CD4-positive, alpha-beta T cell treated with Interleukin-4 for 1 hour (primary cell): Measurements from ENCODE around the gene APOL5.

Experiments
- DNase-seq, 2 donors: peaks; one replicate each; pipeline ENCODE4 v3.0.0-alpha.2; 2020 to 2022

Gene APOL5

DNA sequence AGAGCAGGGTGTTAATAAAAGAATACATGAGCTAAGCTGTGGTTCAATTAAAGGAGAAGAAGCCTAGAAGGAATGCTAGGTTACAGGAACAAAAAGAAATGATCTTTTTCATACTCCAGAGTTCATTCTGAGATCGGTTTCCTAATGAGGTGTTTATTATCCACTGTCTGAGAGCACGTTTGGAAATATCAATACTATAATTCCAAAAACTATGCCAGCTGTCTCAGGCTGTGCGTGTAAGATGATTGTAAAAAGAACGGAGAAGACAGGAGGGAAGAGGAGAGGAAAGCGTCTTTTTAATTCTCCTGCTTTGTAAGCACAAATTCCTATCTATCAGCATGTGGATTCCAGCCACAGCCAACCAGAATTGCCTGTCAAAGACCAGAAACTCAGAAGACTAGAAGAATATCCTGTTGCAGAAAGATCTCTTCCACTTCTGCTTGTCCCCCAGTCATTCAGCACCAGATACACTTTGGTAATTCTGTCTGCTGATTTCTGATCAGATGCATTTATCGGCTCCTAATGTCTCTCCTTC lies 25.7 kb downstream of the APOL5 start:
- DNase-seq = no peak

DNA sequence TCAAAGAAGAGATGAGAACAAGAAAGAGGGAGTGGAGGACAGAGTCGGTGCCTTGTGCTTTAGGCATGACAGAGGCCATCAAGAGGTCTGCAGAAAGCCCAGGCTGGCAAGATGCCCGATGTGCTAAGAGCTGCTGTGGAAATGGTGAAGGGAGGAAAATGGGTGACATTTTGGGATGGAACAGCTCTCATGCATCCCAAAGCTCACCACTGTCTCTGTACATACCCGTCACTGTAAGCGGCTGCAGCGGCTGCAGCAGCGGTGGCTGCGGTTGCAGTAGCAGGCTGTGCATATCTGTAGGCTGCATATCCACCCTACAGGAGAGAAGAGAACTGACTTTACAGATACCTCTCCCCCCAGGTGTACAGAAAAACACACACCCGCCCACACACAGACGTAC lies 28.6 kb downstream of the APOL5 start:
- no peak for DNase-seq

DNA sequence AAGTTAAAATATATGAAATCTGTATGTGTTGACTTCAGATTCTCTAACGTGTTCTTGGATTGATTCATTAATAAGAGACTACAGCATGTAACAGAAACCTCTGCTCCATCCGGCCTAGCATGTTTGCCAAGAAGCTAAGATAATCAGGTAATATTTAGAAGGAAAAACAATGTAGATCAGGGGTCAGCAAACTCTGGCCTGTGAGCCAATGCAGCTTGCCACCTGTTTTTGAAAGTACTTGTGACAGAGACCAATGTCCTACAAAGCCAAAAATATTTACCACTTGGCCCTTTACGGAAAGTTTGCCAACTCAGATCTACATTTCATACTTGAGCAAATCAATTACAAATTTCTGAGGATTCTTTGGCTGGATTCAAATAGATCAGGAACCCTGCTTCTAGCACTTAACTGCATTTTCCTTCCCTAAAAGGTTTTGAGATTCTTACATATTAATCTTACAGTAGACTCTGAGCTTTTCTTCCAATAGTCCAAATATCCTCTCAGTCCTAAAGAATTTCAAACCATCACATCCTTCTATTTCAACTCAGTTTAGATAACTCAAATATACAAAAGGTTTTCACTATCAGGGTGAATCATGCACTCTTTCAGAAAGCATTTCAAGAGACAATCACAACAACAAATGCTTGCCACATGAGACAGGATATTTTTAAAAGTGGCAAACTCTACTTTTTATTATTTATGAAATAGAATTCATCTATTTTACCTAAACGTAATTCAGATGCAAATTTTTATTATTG lies 29.5 kb downstream of the APOL5 start:
- no peak for DNase-seq

DNA sequence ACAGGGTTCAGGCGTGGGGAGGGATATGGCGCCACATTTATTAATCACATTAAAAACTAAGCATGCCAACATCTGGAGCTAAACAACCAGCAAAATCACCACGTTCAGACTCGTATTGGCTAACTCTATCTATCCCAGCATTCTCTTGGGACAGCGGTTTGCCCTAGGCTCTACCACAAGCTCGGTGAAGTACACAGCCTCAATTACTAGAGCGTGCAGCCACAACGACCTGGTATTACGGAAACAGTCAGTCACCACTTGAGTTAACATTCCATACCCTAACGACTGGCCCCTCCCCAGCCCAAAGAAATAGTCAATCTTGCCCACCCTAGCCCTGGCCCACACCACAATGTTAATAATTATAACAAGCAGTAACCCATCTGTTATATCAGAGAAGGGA lies 32.1 kb downstream of the APOL5 start:
- DNase-seq = peak in 1 of 2 donors; percentile 21

DNA sequence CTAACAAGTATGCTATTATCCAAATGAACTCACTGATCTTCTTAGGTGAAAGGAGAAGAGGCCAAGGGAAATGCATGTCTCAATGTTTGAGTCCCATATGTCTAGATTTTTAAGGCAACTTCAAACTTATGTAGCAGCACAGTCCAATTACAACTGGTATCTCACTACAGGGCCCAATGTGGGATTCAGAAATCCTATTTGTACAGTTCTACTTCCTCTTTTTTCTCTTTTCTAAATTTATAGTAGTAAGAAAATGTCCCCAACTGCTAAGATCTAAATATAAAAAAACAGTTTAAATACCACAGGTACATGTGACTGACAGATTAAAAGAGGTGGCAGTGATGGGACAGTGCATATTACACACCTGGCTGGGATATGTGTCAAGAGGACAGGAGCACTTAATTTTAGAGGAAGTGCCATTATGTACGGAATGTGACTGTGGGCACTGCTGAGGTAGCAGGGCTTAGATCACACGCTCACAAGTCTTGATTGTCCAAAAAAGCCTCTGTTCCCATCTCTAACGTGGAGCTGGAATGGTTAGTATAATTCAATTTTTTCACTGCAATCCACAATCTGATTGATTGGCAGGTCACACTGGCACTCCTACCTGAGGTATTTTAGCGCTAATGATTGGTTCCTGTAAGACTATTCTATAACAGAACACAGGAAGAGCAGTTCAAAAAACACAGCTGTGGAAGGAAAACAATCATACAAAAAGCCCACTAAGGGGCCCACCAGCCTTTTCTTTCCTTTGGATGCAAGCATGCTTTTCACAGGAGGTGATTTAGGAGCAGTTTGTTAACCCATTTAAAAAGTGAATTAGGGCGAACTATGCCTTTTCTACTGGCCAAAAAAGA lies 34.6 kb downstream of the APOL5 start:
- no peak for DNase-seq

DNA sequence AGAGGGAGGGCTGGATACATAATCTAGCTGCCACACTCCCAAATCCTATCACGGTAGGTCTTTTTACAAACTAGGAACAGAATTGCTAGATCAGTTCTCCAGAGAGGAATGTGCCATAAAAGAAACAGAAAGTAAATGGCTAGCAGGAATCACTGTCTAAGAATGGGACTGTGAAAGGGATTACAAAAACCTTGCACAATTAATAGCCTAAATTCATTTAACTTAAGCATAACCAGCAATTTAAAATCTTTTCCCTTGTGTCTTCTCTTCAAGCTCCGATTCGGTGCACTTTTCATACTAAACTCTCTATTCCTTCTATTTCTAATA lies 35.2 kb downstream of the APOL5 start:
- DNase-seq = no peak

DNA sequence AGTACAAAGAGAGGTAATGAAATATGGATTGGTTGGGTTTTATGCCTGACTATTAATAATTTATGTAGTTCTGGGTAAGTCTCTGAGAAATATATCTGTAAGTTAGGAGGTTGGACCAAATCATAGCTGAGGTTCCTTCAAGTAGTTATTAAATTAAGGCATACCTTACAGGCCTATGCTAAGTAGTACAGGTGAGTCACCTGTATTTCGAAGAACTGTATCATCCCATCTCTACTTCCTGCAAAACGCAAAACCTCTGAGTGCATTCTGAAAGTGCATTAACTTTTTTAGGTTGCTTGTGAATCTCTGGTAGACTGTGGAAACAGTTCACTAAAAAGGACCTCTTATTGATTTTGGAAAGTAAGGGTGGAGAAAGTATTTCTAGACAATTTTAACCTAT lies 37.1 kb downstream of the APOL5 start:
- no peak for DNase-seq

DNA sequence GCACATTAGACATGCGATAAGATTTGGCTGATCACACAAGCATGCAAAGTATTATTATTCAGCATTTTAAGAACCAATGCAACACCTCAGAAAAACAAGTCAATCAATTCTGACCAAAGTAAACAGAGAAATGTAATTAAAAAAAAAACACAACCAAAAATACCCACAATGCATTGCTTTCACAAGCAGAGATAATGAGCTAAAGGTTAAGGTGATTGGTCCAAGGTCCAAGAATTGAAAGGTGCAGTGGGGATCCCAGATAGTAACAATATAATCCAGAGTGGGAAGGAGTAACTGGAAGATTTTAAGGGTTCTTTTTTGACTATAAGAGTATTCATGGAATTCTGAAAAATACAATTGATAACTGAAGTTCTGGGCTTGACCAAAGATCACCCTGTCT lies 39.0 kb downstream of the APOL5 start:
- DNase-seq = no peak

DNA sequence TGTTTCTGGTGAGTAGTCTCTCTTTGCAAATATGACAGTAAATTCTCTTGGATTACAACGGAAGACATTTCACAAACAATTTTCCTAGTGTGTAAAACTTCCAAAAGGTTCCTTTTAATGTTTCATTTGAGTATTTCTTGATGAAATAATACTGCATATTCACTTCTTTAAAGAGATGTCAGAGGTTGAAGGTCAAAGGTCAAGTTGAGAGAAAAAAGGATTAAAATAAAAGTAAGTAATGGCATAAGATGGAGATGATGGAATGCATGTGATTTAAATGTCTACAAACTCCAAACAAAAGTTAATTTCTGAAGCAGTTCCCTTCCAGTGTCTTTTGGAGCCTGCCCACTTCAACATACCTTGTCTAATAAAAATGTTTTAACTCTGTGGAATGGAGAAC lies 40.7 kb downstream of the APOL5 start:
- DNase-seq = no peak

DNA sequence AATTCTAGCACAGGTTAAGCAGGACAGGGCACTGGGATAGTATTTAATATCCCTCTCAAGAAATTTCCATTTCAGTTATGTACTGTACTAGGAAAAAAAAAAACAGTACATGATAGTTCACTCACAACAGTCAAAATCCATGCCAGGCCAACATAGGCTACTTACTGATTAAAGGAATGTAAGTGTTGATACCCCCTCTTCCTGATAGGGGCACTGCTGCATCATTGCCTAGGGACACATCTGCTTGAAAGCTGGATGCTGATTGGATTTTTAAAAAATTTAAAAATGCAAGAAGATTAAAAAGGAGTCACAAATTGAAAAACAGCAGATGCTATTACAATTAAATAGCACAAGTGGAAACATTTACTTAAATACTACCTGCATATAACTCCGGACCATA lies 43.4 kb downstream of the APOL5 start:
- DNase-seq = no peak

DNA sequence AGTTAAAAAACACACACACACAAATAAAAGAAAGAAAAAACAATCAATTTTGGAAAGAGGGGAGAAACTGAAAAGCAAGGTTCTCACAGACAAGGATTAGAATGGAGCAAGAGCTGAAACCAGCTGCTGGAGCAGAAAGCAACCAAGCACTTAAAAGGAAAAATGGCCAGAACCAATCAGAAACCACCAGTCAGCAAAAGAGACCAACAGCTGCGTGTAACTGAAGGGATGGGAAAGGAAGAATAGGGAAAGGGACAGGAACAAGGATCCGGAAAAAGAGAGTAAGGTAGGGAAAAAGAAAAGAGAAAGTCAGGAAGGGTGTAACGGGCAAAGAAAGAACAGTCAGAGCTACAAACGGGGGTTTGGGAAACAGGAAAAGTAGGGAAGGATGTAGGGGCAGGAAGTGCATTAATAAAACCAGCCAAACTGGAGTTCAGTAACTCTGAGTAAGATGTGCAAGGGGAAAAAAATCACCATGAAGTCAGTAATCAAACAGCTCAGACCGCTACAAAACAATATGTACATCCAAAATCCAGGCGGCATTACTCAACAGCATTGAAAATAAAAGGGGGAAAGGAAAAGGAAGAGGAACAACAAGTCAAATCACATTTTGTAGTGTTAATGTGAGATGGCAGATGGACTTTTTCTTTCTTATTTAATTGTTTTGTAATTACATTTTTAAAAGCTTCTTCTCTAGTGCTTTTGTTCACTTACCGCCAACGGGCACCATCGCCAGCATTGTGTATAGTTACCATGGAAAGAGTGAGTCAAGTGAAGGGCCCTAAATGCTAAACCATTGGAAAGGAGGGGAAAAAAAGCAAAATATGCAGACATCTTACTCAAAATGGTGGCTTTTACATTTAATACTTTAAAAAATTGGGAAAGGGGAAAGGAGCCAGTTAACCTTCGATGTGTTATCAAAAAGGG lies 49.2 kb downstream of the APOL5 start:
- no peak for DNase-seq

DNA sequence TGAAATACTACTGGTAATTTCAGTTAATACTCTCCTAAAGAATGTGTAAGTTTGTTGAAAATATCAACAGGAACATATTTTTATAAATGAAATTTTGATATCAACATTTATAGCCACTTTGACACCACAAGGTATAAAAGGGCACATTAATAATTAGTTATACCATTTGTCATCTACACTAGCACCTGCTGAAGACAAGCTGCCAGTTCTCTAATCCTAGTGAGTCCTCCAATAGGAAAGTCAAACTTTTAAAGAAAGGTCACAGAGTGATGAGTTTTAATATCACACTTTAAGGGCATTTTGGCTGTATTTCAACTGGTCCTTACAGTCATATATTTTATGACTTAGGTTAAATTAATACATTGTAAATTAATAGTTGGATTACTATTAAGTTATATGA lies 52.3 kb downstream of the APOL5 start:
- DNase-seq = no peak

DNA sequence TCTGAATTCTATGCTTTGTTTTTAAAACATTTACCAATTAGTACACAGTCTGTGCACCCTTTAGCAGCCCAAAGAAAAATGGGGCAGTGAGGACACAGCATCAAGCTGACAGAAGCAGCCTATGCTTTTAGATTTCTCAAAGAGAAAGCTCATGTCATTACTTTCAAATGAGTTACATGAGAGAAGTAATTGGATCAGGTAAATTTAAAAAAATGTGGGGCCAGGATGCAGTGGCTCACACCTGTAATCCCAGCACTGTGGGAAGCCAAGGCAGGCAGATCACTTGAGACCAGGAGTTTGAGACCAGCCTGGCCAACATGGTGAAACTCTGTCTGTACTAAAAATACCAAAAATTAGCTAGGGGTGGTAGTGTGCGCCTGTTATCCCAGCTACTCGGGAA lies 57.7 kb downstream of the APOL5 start:
- no peak for DNase-seq

DNA sequence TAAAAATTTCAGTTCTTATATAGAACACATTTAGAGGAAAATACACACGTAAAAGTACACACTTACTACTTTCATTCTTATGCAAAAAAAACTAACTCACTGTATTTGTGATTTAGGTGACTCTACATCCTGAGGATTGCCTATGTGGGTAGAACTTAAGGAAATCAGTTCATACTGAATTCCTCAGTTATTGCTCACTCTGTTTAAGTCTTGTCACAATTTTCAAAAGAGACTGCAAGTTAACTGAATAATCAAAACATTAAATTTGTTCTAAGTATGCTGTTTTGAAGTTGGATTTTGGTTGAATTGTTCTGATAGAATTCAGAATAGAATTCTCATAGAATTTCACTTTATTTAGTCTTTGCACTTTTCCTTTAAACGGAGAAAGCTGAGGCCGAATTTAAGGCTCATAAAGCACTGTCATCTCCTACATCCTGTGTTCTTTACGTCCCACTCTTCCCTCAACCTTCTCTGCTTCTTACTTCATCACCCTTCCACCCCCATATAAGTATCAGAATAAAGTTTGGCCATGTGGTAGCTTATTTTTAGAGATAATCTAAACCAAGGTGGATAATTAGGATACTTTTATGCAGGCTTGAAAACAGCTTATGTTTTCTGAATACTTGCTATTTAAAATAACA lies 59.8 kb downstream of the APOL5 start:
- DNase-seq = no peak
